NCI-H2196 treated with DMSO at 0.1 percent for 48 hours (cell line): Measurements from ENCODE around the gene IGF2BP3.
A peak's percentile ranks its signal among the peaks of the same experiment; 100 is the strongest.

Experiments used
- DNase-seq: peaks from one replicate; lab custom pipeline; 2025; ENCODE audit not compliant: unreplicated experiment; lab: John Stamatoyannopoulos, UW

IGF2BP3 gene

DNA sequence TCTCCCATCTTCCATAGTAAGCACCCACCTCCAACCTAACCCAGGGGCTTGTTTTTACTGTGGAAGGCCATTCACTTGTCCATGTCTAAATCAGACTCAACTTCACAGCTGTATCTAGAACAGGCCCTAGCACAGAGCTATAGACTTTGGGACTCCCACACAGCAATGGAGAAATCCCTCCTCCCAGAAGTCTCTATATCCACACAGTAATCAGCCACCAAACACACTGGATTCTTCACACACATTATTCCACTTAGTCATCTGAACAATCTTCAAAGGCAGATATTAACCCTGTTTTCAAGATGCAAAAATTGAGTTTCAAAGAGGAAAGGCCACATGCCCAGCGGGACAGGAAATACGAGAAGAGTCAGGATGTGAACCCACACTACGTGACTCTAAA, 89.3 kb downstream of the IGF2BP3 start:
- DNase-seq: no peak

DNA sequence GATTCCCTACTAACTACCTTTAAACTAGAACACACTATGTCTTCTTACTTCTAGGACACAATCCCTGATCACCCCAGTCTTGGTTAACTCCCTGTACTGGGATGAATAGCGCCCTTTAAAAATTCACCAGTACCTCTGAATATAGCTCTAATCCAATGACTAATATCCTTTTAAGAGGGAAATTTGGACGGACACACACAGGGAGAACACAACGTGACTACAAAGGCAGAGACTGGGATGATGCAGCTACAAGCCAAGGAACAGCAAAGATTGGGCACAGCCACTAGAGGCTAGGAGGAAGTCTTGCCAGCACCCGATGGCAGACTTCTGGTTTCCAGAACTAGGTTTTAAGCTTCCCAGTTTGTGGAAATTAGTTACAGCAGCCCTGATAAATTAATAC, 89.7 kb downstream of the IGF2BP3 start:
- DNase-seq: no peak

DNA sequence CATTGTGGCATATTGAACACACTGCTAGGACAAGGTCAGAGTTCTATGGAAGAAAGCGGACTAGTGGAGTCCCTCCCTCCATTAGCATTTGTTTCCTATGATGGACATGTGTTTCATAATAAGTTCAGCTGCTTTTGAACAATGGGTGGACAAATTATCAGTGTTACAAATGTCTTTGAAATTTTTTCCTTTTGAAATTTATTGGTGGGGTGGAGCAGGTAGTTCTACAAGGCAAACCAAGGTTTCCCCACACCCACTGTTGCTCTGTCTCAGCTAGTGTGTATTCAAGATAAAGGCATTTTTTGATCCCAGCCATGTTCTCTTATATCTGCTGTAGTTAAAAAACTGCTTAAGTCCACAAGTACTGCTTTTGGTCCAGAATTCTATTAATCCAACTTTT, 91.3 kb downstream of the IGF2BP3 start:
- no peak for DNase-seq

DNA sequence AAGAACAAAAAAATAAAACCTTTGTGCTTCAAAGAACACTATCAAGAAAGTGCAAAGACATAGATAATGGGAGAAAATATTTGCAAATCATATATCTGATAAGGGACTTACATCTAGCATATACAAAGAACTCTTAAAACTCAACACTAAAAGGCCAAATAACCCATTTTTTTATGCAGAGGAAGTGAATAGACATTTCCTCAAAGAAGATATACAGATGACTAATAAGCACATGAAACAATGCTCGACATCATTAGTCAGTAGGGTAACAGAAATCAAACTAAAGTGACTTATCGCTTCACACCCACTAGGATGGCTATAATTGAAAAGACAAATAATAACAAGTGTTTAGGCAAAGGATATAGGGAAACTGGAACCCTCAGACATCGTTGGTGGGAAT, 93.2 kb downstream of the IGF2BP3 start:
- no peak for DNase-seq

DNA sequence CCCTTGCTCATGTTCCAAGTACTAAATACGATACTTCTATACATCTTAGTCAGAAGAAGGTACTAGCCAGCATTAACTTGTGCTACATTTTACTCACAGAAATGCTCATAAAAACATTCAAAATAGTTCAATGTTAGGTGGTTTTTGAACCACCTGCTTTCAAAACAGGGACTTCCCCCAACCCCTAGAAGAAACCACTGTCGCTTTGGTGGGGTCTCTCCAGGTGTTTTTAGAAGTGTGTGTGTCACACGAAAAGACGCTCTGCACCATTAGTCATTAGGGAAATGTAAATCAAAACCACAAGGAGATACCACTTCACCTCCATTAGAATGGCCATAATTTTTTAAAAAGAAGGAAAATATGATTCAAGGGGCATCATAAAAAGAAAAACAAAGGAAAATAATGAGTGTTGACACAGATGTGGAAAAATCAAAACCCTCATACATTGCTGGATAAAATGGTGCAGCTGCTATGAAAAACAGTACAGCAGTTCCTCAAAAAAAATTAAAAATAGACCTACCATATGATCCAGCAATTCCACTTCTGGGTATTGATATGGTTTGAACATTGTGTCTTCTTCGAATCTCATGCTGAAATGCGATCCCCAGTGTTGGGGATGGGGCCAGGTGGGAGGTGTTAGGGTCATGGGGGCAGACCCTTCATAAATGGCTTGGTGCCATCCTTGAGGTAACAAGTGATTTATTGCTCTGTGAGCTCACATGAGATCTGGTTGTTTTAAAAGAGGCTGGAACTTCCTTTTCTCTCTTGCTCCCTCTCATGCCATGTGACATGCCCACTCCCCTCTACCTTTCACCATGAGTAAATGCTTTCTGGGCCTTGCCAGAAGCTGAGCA, 96.9 kb downstream of the IGF2BP3 start:
- DNase-seq: peak; percentile 15

DNA sequence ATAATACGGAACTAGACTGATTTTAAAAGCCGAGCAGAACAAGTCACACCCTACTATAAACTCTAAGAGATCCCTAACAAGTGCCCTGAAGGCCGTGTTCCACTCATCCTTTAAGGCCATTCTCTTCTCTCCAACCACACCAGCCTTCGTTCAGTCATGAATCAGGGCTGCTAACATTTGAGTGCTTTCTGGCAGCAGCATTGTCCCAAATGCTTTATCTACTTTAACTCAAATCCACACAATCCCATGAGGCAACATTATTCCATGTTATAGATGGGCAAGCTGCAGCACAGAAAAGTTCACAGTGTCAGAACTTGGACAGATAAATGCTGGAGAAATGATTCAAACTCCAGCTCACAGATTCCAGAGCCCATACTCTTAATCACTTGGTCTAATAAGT, 97.7 kb downstream of the IGF2BP3 start:
- no peak for DNase-seq

DNA sequence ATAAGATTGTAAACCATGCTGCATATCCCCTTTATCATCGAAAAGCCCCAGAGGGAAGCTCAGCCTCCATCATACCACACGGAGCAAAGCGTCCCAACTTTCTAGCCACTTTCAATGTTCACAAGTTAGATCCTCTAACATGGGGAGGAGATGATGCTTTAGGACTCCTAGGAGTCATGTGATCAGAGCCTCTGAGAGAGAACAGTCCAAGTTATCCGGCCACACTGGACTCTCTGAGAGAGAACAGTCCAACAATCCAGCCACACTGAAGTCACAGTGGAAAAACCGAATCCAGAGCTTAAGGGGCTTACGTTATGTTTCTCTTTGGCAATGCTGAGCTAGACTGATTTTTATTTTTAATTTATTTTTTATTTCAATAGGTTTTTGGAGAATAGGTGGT, 98.6 kb downstream of the IGF2BP3 start:
- DNase-seq: no peak

DNA sequence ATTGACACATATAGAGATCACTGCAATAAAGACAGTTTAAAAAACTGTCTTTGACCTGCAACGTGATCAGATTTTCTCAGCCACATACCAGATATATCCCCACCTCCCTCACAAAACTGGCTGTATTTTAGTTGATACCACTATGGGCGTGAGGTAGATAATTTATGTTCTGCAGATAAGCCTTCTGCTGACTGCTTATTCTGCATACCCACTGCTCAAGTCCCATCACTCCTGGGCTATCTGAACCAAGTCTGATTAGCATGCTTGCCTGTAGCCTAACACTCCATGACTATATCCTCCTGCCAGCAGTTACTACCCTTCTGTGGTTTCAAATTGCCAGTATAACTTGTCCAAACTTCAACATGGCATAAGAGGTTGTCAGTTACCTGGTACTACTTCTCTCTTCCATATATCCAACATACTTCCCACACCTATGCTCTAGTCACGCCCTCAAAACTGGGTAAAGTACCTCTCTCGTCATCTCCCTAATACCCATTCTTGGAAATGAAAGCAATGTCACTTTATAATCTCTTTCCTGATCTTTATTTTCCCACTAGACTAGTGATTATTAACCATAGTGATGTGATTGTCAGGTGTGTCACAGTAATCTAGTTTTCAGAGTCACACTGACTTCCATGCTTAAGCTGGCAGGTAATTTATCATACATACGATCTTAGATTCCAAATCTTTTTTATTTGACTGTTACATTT, 100.4 kb downstream of the IGF2BP3 start:
- no peak for DNase-seq

DNA sequence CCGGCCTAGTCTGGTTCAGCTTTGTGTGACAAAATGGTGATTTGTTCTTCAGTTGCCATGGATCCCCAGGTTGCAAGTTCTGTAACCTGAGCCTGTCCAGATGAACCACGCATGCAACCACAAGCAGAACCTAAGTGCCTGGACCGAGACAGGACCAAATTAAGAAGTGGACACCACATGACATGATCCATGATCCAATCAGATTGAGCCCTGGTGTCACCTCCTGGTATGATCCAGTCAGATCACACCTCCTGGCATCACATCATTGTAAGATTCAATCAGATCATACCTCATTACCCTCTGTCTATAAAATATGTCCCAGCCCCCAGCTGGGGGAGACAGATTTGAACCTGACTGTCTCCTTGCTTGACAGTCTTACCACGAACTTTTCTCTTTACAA, 101.2 kb downstream of the IGF2BP3 start:
- DNase-seq: no peak

DNA sequence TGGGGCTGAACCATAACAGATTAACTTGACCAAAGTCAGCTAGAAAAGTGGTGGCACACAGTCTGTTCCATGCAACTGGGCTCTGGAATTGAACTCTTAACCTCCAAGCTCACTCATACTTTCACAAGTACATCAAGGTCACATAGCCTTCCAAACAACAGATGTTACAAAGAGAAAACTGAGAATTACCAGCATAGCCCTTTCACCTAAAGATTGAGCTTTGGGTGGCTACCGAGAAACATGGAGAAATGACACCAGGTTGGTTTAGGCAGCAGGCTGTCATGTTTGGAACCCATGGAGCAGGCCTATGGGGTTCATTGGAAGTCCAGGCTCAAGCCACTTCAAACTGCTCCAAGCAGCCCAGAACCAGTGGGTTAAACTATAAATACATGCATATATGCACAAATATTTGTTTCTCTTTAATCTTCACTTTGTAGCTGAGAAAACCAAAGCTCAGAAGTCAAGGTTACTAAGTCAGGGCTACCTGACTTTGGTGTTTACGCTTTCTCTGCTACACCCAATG, 112.1 kb downstream of the IGF2BP3 start:
- DNase-seq: no peak

DNA sequence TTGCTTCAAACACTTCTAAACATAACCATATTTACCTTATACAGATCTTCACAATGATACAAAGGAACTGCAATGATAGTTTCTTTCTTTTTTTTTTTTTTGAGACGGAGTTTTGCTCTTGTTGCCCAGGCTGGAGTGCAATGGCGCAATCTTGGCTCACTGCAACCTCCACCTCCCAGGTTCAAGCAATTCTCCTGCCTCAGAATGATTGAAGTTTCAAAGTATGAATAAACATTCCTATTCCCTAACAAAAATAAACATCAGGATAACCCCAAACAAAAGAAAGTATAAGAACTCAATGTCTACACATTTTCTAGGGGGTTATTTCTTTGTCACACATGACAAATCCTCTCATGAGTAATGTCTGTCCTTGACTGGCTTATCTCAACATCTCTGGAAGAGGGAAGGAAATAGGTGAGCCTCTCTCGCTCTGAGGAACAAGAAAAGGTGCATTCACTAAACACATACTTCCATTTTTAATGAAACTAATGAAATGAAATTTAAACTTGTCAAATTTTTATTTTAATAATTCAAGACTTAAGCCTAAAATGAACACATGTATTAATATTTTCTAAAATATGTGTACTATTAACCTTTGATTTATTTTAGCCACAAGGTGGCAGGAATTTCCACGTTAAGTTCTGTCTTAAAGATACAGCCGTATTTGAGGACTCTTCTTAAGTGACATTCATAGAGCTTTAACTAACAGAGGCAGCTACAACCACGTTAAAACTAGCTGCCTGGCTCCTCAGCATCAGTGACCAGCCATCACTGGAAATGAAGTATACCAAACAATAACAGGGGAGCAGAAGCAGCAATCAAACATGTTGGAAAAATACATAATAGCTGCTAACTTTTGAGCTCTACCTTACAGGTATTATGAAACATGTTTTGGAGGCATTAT, 112.8 kb downstream of the IGF2BP3 start:
- DNase-seq: peak; percentile 16

DNA sequence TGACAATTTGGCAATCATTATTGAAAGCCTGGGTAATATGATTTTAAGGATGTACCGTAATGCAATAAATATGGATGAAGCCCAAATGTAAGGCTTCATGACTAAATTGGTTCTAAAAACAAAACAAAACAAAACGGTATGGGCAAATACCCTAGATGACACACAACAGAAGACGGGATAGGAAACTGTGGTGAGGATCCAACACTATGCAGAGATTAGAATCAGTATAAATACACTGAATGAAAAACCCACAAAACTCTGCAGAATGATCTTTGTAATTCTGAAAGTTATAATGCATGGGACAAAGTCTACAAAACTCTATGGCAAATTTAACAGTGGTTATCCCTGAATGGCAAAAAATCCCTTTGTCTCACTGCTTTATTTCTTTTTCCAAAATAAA, 113.6 kb downstream of the IGF2BP3 start:
- DNase-seq: no peak

DNA sequence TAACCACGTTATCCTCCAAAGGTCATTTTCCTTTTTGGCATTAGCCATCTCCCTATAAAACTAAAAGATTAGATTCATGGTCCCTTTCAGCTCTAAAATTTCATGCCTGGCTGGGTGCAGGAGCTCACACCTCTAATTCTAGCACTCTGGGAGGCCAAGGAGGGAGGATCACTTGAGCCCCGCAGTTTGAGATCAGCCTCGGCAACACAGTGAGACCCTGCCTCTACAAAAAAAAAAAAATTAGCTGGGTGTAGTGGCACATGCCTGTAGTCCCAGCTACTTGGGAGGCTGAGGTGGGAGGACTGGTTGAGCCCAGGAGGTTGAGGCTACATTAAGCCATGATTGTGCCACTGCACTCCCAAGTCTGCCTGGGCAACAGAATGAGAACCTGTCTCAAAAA, 114.1 kb downstream of the IGF2BP3 start:
- no peak for DNase-seq

DNA sequence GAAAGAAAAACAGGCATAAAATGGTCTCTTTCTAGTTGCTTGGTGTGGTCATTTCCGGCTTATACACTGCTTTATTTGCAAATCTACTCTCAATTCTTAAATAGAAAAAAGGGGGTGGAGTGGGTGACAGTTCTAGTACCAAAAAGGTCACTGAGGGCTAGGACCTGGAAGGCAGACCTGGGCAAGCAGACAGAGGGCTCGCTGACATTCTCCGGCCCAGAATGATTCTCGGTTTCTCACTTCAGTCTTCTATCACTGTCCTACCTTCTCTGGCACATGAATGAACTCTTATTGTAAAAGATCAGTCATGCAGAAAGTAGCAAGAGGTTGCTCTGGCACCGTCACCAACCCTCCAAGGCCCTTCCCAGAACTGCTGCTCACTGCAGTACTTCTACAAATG, 117.1 kb downstream of the IGF2BP3 start:
- DNase-seq: peak; percentile 62

DNA sequence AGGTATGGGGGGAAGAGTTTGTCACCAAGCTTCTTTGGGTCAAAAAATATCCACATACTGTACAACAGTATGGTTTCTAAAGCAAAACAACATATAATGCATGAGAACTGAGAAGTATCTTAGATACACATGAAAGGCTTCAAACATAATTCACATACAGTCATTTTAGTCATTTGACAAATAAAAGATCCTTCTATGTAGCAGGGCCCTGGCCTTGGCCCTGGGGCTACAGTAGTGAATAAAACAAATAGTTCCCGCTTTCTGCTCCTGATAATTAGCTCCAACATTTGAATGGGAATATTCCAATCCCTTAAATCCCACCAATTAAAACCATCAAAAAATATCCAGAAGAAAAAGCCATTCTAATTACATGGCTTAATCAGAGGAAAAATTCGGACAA, 119.8 kb downstream of the IGF2BP3 start:
- DNase-seq: no peak

DNA sequence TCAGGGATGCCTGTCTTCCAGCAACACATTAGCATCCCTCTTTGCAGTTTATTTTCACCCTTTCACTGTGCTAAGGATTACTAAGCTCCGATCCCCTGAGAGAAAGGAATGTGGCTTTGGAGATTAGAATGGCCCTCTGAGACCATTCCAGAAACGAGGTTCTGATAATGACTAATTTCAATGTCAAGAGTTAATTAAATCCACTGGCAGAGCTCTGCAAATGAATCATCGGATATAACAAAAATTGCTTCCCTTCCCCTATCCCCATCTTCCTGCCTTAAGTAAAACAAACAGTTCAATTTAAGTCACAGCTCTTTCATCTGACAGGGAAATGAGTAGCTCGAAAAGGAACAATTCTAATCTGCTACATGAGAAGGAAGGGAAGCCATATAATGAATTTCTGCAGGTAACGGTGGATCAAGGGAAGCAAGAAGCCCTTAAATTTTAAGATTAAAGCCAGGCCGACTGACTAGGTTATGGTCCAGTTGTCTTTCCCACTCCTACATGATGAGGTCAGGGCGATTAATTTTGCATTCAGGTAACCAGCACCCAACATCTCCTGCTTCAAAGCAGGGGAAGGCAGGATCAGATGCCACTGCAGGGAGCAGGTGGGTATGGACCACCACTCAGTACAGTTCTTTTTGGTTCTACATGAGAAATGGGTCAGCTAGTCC, 120.7 kb downstream of the IGF2BP3 start:
- no peak for DNase-seq

DNA sequence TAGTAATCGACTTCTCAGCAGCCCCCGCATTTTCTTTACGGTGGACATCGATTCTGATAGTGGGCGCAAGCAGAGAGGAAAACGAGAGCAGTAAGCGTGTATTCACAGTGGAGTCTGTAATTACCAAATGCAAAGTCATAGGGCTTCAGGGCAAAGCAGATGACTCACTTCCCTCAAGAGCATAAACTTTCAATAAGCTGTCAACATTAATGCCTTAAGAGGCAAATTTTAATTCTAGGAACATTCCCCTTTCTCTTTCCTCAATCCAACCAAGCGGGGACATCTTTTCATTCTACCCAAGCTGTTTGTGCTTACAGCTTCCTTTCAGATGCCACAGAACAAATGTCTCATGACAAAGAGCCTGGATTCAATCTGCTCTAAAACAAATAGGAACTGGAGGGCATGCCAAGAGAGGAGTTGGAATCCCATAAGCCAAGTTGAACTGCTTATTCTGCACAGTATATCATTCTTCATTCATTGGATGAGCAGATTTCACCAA, 122.6 kb downstream of the IGF2BP3 start:
- DNase-seq: no peak

DNA sequence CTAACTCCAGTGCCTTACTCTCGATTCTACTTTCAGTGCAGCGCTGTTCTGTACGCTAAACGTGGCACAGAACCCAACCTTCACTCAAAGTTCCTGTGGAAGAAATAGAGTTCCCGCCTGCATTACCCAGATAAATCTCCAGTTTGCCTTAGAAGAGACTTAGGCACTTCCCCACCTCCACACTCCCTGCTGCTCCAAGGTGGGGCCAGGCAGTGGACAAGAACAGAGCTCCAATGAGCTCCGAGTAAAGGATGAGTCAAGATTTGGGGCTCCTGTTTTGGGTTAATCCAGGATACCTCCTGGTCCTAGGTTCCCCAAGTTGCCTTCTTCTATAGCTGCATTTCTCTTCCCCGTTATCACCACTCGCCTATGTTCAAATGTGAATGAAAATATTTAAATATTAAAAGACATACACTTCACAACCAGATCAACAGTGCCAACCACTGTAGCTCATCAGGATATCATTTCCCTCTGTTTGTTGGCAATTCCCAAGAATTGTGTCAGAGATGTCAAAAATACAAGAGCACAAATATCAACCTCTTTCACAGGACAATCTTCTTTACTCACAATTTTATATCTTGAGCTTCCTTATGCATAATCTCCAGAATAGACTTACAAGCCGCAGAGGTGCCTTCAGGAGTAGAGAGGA, 123.1 kb downstream of the IGF2BP3 start:
- DNase-seq: no peak

DNA sequence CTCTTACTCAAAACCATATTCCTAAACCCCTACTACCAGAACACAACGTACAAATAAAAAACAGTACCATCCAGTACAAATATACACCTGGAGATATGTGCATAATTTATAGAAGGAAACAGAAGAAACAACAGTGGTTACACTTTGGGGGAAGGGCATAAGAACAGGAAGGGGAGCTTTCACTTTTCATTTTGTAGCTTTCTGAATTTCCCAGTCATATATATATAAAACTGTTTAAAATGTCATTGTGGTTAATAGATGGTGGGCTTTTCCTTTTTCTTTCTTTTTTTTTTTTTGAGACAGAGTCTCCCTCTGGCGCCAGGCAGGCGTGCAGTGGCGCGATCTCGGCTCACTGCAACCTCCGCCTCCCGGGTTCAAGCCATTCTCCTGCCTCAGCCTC, 124.0 kb downstream of the IGF2BP3 start:
- no peak for DNase-seq

DNA sequence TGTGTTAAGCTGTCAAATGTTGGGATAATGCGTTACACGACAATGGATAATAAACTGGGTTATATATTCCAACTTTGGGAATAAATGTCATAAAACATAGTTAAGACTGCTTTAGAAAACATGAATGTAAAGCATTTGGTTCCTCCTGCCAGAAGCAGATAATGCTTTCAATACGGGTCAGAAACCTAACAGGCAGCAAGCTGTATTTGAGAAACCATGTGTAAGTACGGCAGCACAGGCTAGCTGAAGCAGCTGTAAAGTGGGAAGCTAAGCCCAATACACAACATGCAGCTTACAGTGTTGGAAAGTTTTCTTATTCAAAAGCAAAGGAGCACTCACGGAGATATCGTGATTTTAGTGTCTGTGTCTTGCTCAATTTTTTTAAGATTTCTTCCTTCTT, 124.7 kb downstream of the IGF2BP3 start:
- no peak for DNase-seq
